NCI-H2081 treated with DMSO at 0.1 percent for 48 hours (cell line): ENCODE data around the gene GLP2R.

Source experiments
- DNase-seq: peaks from one replicate; lab custom pipeline; 2025; lab: John Stamatoyannopoulos, UW

The GLP2R gene

GRCh38 chr17:9925457-9925856 lies 99.7 kb downstream of the GLP2R start:
- no peak for DNase-seq

GRCh38 chr17:9926150-9926804 lies 100.6 kb downstream of the GLP2R start:
- DNase-seq = no peak

GRCh38 chr17:9928601-9929333 lies 103.0 kb downstream of the GLP2R start:
- no peak for DNase-seq

GRCh38 chr17:9929871-9930270 lies 104.1 kb downstream of the GLP2R start:
- DNase-seq = no peak

- no peak for DNase-seq
These were observed 105.5 kb downstream of the GLP2R start for GRCh38 chr17:9931144-9931741.

- no peak for DNase-seq
These were observed 106.8 kb downstream of the GLP2R start for GRCh38 chr17:9932491-9932890.

GRCh38 chr17:9934331-9934730 lies 108.6 kb downstream of the GLP2R start:
- no peak for DNase-seq

- no peak for DNase-seq
These were observed 109.7 kb downstream of the GLP2R start for GRCh38 chr17:9935408-9935807.

GRCh38 chr17:9936095-9936494 lies 110.4 kb downstream of the GLP2R start:
- no peak for DNase-seq

GRCh38 chr17:9937241-9937761 lies 111.6 kb downstream of the GLP2R start:
- DNase-seq = no peak

- DNase-seq = no peak
These were observed 112.2 kb downstream of the GLP2R start for GRCh38 chr17:9937901-9938300.

- DNase-seq = no peak
These were observed 113.0 kb downstream of the GLP2R start for GRCh38 chr17:9938764-9939163.

GRCh38 chr17:9940841-9941240 lies 115.1 kb downstream of the GLP2R start:
- DNase-seq = no peak

- no peak for DNase-seq
These were observed 115.6 kb downstream of the GLP2R start for GRCh38 chr17:9941305-9941704.
